Small intestine (tissue), 7 donors: ENCODE results near the gene EPO. TPM values are rescaled to one million over a fixed set of nuclear protein-coding genes. Genes with fewer than 3 reads are reported as not detected.
"Not testable (repeated sequence)": the region's sequence is repeated elsewhere in the genome, so short reads cannot be mapped to it uniquely, and the experiment has no call there.

Experiments
- DNase-seq, 2 donors: peaks; one replicate each; pipeline versions ENCODE4 v3.0.0 to v3.0.0-alpha.2; 2013
- FAIRE-seq: peaks from 2 replicates; lab custom pipeline; 2012; peaks lifted over from hg19 to GRCh38; lab: Jason Lieb, UNC
- H3K27ac ChIP-seq, 3 donors: one replicate each; pipeline ENCODE4 v1.5.1; 2013; ENCODE audit warnings: low read length in 2 of 3, mild to moderate bottlenecking in 2 of 3, control low read depth in 1 of 3, inconsistent platforms in 1 of 3, low read depth in 1 of 3, moderate library complexity in 1 of 3
- H3K27me3 ChIP-seq, 3 donors: one replicate each; pipeline ENCODE4 v1.6.1; 2013; ENCODE audit warnings: low read length in 3 of 3, inconsistent platforms in 1 of 3; ENCODE audit not compliant: control insufficient read depth in 3 of 3, insufficient read depth in 3 of 3
- H3K36me3 ChIP-seq, 3 donors: one replicate each; pipeline ENCODE4 v1.6.1; 2013; ENCODE audit warnings: low read length in 3 of 3, inconsistent platforms in 1 of 3, low read depth in 1 of 3, mild to moderate bottlenecking in 1 of 3, moderate library complexity in 1 of 3; ENCODE audit not compliant: control insufficient read depth in 3 of 3, insufficient read depth in 2 of 3
- H3K4me1 ChIP-seq, 3 donors: one replicate each; pipeline ENCODE4 v1.6.1; 2013; ENCODE audit warnings: low read length in 2 of 3, inconsistent platforms in 1 of 3, low read depth in 1 of 3, mild to moderate bottlenecking in 1 of 3, moderate library complexity in 1 of 3; ENCODE audit not compliant: control insufficient read depth in 3 of 3, insufficient read depth in 2 of 3
- H3K4me3 ChIP-seq, 3 donors: one replicate each; pipeline ENCODE4 v1.5.1; 2013; ENCODE audit warnings: low read length in 3 of 3, control low read depth in 1 of 3, inconsistent platforms in 1 of 3, low read depth in 1 of 3, mild to moderate bottlenecking in 1 of 3, moderate library complexity in 1 of 3
- H3K9me3 ChIP-seq, 2 donors: one replicate each; pipeline ENCODE4 v1.6.1; 2013; ENCODE audit warnings: low read depth in 1 of 2, low read length in 1 of 2; ENCODE audit not compliant: control insufficient read depth in 2 of 2, insufficient read depth in 1 of 2
- WGBS, 3 donors: extraction: QIAGEN DNeasy Blood & Tissue Kit; methylation state at CpG; one replicate each; pipeline ENCODE4 v1.1.7; 2013; 5-methylcytosine and 5-hydroxymethylcytosine counted together
- polyA plus RNA-seq, 4 donors: library from polyadenylated mRNA; stranded (reverse) in 3 of 4; unstranded in 1 of 4; fragments of 200-250 nt in 3 of 4; fragments of 120-200 nt in 1 of 4; gene quantifications; one replicate each; pipeline versions ENCODE4 v1.2.1 to v1.2.3, GENCODE V29; 2013
- donor health status: healthy with polysubstance abuse.
- donor health status: control.
- donor health status: control.
- donor health status: Bipolar disorder and iron deficiency.
- donor health status: healthy.

The EPO gene
- polyA plus RNA-seq, 4 donors: 0.04 to 0.15 TPM; not detected in 2

DNA sequence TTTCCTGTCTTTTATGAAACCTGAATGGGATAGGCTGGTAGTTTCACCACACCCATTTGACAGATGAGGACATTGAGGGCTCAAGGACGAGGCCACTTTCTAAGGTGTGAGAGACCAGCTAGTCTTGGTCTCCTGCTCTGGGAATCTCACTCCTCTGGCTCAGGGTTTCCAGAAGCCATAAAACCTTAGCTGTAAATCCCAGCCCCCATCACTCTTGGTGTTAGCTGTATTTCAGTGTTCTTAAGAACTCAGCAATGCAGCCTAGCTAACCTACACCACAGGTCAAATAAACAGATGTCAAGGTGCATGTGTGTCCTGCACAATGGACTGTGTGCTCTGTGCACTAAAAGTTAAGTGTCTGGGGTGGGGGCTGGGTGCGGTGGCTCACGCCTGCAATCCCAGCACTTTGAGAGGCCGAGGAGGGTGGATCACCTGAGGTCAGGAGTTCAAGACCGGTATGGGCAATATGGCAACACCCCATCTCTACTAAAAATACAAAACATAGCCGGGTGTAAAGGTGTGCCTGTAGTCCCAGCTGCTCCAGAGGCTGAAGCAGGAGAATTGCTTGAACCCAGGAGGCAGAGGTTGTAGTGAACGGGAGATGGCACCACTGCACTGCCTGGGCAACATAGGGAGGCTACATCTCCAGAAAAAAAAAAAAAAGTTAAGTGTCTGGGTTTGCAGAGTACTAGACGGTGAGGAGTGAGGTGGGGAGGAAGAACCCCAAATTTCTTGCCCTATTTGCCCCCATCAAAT, 567 bp upstream of the EPO start:
- peaks cover 11 to 38% (median 23%) of the 10 kb centered on the region in 3 donors for H3K27me3 ChIP-seq
- peaks cover 0 to 12% (median 0%) of the 10 kb centered on the region in 3 donors for H3K4me1 ChIP-seq
- no peak for FAIRE-seq
- H3K36me3 ChIP-seq: no peaks in the 10 kb centered on the region
- no peak overlapping the region for H3K27ac ChIP-seq
- 25 to 37% (median 34%) methylated on average over 8 of the region's 8 CpGs for WGBS, 3 donors
- H3K9me3 ChIP-seq: no peaks in the 10 kb centered on the region
- peak in 1 of 2 donors; percentile 51 for DNase-seq
- no peak overlapping the region for H3K4me3 ChIP-seq

DNA sequence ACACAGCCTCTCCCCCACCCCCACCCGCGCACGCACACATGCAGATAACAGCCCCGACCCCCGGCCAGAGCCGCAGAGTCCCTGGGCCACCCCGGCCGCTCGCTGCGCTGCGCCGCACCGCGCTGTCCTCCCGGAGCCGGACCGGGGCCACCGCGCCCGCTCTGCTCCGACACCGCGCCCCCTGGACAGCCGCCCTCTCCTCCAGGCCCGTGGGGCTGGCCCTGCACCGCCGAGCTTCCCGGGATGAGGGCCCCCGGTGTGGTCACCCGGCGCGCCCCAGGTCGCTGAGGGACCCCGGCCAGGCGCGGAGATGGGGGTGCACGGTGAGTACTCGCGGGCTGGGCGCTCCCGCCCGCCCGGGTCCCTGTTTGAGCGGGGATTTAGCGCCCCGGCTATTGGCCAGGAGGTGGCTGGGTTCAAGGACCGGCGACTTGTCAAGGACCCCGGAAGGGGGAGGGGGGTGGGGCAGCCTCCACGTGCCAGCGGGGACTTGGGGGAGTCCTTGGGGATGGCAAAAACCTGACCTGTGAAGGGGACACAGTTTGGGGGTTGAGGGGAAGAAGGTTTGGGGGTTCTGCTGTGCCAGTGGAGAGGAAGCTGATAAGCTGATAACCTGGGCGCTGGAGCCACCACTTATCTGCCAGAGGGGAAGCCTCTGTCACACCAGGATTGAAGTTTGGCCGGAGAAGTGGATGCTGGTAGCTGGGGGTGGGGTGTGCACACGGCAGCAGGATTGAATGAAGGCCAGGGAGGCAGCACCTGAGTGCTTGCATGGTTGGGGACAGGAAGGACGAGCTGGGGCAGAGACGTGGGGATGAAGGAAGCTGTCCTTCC, 620 bp downstream of the EPO start:
- Histone ChIP-seq H3K9me3 (no peaks in the 10 kb centered on the region), H3K36me3 (no peaks in the 10 kb centered on the region), H3K4me3 (no peak overlapping the region), H3K27ac (no peak overlapping the region), H3K27me3 (peaks cover 11 to 38% (median 23%) of the 10 kb centered on the region in 3 donors), H3K4me1 (peaks cover 0 to 12% (median 0%) of the 10 kb centered on the region in 3 donors)
- no peak for FAIRE-seq
- DNase-seq: peak in 1 of 2 donors; percentile 12
- 4 to 7% (median 4%) methylated on average over 32 to 56 of the region's 56 CpGs for WGBS, 3 donors

DNA sequence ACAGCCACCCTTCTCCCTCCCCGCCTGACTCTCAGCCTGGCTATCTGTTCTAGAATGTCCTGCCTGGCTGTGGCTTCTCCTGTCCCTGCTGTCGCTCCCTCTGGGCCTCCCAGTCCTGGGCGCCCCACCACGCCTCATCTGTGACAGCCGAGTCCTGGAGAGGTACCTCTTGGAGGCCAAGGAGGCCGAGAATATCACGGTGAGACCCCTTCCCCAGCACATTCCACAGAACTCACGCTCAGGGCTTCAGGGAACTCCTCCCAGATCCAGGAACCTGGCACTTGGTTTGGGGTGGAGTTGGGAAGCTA, 1.2 kb downstream of the EPO start:
- no peak overlapping the region for H3K27ac ChIP-seq
- H3K9me3 ChIP-seq: no peaks in the 10 kb centered on the region
- H3K4me1 ChIP-seq: peaks cover 0 to 12% (median 0%) of the 10 kb centered on the region in 3 donors
- DNase-seq (no peak), FAIRE-seq (no peak)
- WGBS, 3 donors: 65 to 78% (median 72%) methylated on average over 8 of the region's 8 CpGs
- no peaks in the 10 kb centered on the region for H3K36me3 ChIP-seq
- peaks cover 11 to 38% (median 23%) of the 10 kb centered on the region in 3 donors for H3K27me3 ChIP-seq
- H3K4me3 ChIP-seq: no peak overlapping the region

DNA sequence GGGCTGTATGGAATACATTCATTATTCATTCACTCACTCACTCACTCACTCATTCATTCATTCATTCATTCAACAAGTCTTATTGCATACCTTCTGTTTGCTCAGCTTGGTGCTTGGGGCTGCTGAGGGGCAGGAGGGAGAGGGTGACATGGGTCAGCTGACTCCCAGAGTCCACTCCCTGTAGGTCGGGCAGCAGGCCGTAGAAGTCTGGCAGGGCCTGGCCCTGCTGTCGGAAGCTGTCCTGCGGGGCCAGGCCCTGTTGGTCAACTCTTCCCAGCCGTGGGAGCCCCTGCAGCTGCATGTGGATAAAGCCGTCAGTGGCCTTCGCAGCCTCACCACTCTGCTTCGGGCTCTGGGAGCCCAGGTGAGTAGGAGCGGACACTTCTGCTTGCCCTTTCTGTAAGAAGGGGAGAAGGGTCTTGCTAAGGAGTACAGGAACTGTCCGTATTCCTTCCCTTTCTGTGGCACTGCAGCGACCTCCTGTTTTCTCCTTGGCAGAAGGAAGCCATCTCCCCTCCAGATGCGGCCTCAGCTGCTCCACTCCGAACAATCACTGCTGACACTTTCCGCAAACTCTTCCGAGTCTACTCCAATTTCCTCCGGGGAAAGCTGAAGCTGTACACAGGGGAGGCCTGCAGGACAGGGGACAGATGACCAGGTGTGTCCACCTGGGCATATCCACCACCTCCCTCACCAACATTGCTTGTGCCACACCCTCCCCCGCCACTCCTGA, 2.4 kb downstream of the EPO start:
- Histone ChIP-seq H3K27ac (no peak overlapping the region), H3K4me3 (no peak overlapping the region), H3K27me3 (peaks cover 11 to 38% (median 23%) of the 10 kb centered on the region in 3 donors), H3K4me1 (peaks cover 0 to 12% (median 0%) of the 10 kb centered on the region in 3 donors), H3K36me3 (no peaks in the 10 kb centered on the region), H3K9me3 (no peaks in the 10 kb centered on the region)
- 79 to 86% (median 85%) methylated on average over 17 of the region's 17 CpGs for WGBS, 3 donors
- FAIRE-seq (no peak), DNase-seq (no peak)

DNA sequence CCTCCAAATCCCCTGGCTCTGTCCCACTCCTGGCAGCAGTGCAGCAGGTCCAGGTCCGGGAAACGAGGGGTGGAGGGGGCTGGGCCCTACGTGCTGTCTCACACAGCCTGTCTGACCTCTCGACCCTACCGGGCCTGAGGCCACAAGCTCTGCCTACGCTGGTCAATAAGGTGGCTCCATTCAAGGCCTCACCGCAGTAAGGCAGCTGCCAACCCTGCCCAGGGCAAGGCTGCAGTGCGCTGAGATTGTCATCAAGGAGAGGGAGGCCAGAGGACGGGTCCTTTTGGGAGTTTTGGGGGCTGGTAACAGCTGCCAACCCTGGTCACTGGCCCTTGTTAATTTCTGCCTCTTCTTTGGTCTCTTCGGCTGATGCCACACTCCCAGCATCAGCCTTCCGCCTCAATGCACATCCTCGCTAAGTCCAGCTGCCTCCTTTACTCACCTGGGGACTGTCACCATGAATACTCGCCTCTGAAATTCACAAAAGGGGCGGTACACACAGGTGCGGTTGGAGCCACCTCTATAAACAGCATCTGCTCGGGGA, 3.5 kb downstream of the EPO start:
- Histone ChIP-seq H3K27me3 (peaks cover 11 to 38% (median 23%) of the 10 kb centered on the region in 3 donors), H3K36me3 (no peaks in the 10 kb centered on the region), H3K4me1 (peaks cover 0 to 12% (median 0%) of the 10 kb centered on the region in 3 donors), H3K9me3 (no peaks in the 10 kb centered on the region), H3K27ac (no peak overlapping the region), H3K4me3 (no peak overlapping the region)
- DNase-seq: no peak
- 69 to 80% (median 73%) methylated on average over 16 of the region's 16 CpGs for WGBS, 3 donors
- no peak for FAIRE-seq

DNA sequence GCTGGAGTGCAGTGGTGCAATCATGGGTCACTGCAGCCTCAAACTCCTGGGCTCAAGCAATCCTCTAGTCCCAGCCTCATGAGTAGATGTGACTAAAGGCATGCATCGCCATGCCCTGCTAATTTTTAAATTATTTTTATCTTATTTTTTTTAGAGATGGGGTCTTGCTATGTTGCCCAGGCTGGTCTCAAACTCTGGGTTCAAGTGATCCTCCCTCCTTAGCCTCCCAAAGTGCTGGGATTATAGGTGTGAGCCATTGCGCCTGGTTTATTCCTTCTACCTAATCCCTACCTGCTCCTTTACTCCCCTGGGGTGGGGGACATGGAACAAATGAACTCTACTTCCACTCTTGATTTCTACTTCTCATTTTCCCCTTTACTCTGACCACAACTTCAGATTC, 4.1 kb downstream of the EPO start:
- DNase-seq, H3K27ac ChIP-seq, H3K4me3 ChIP-seq, H3K36me3 ChIP-seq, FAIRE-seq, H3K9me3 ChIP-seq: not testable (repeated sequence)
- 91 to 100% (median 93%) methylated on average over 2 of the region's 2 CpGs for WGBS, 3 donors
- Histone ChIP-seq H3K4me1 (peaks cover 0 to 12% (median 0%) of the 10 kb centered on the region in 3 donors), H3K27me3 (peaks cover 11 to 34% (median 23%) of the 10 kb centered on the region in 3 donors)

DNA sequence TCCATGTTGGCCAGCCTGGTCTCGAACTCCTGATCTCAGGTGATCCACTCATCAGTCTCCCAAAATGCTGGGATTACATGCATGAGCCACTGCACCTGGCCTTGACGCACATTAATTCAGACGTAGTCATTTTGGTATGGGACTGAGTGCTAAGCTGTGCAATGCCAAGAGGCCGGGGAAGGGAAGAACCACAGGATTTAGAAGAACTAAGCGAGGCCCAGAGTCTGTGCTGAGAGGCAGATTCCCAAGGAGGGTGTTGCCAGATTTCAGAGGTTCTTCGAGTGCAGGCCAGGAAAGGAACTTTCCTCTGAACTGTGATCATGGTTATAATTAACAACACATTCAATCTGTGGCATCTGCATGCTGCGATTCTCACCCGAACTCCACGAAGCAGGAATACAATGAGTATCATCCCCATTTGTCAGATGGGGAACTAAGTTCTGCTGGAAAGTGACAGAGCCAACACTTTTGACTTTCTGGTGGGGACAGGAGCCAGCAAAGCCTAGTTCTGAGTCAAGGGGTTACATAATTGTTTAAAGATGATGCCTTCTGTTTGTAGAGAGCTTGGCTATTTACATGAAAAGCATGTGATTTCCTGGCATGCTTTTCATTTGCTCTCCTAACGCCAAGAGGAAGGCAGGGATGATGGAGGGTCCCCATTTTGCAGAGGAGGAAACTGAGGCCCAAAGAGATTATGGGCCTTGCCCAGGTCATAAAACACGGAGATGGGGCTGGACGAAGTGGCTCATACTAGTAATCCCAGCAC, 6.9 kb downstream of the EPO start:
- no peak for DNase-seq
- Histone ChIP-seq H3K4me1 (no peaks in the 10 kb centered on the region), H3K9me3 (no peaks in the 10 kb centered on the region), H3K36me3 (no peaks in the 10 kb centered on the region), H3K27ac (no peak overlapping the region), H3K4me3 (no peak overlapping the region), H3K27me3 (peaks cover 3 to 10% (median 3%) of the 10 kb centered on the region in 3 donors)
- 57 to 64% (median 64%) methylated on average over 12 of the region's 12 CpGs for WGBS, 3 donors
- FAIRE-seq: no peak
